GM12873 (cell line): ENCODE data around the gene BCORL1.

ENCODE experiments used
- TF ChIP-seq, protein P1 (sequence below): IDR thresholded peaks from 2 replicates; pipeline ENCODE4 v1.5.1; 2012; ENCODE audit warnings: low read depth, mild to moderate bottlenecking, moderate library complexity, low read length, control low read depth; ENCODE audit not compliant: insufficient read depth; ENCODE audit errors: missing control alignments

Gene BCORL1

DNA sequence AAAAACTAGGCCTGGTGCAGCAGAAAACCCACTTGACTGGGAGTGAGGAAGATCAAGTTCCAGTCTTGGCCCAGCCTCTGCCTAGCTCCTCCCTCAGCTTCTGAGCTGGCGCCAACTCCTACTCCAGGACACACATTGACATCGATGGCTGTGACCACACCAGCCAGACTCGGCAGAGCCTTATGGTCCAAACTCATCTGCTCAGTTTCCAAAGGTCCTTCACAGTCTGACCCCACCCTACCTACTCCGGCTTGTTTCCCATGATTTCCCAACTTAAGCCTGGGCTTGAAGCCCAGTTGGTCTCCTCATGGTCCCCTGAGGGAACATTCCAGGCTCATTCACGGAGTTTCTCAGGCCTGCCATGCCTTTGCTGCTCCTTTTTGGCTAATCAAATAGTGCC is 117.7 kb downstream of the BCORL1 start:
- TF ChIP-seq, protein P1, sequence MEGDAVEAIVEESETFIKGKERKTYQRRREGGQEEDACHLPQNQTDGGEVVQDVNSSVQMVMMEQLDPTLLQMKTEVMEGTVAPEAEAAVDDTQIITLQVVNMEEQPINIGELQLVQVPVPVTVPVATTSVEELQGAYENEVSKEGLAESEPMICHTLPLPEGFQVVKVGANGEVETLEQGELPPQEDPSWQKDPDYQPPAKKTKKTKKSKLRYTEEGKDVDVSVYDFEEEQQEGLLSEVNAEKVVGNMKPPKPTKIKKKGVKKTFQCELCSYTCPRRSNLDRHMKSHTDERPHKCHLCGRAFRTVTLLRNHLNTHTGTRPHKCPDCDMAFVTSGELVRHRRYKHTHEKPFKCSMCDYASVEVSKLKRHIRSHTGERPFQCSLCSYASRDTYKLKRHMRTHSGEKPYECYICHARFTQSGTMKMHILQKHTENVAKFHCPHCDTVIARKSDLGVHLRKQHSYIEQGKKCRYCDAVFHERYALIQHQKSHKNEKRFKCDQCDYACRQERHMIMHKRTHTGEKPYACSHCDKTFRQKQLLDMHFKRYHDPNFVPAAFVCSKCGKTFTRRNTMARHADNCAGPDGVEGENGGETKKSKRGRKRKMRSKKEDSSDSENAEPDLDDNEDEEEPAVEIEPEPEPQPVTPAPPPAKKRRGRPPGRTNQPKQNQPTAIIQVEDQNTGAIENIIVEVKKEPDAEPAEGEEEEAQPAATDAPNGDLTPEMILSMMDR, result no peak

DNA sequence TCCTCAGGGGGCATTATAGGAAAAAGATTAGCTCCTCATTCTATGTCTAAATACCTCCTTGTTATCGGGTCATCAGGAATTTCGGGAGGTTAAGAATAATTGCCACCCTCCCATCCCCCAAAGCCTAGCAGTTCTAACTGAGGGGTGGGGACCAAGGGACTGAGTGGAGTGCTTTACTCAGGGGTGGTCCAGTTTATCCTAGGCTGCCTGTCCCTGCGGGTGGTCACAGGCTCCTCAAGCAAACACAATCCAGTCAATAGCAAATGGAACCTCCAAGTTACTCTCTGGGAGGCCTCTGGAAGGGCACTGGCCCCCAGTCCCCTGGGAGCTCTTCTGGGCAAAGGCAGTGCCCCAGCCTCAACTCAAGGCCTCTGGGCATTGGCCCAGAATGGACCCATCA is 121.2 kb downstream of the BCORL1 start:
- TF ChIP-seq, protein P1, result no peak

DNA sequence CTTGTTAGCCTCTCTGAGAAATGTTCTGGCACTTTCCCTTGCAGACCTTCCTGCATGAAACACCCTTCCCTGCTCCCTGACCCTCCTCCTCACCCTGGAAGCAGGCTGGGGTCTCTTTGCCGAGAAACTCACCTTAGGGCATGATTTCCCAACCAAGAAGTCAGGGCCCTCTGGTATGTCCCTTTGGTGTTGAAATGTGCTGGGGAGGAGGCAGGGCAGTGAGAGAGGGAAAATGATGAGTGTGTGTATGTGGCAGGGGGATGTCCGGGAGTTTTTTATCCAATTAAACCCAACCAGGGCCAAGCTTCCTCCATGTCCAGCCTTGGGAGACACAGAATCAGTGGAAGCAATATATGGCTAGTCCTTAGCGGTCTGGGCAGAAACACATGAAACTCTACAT is 122.8 kb downstream of the BCORL1 start:
- TF ChIP-seq, protein P1, result no peak

DNA sequence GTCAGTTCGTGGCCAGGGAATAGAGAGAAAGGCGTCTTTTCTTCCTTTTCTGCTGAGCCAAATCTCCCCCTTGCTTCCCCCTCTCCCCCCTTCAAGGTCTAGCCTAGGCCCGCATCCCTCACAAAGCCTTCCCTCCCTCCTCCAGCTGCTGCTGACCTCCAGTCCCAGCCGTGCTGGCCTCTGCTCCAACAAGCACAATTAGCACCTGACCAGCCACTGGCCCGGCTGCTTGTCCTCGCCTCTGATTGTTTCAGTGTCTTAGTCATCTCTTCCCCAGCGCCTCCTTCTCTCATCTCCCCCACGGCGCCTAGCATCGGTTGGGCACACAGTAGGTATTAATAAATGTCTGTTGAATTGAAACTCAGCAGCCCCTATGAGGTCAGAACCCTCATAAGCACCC is 123.6 kb downstream of the BCORL1 start:
- TF ChIP-seq, protein P1, result no peak
